Cardiac muscle cell (in vitro differentiated cells and primary cell): ENCODE data around the gene TNFAIP6. TPM values are rescaled to one million over a fixed set of nuclear protein-coding genes. Genes with fewer than 3 reads are reported as not detected.

Source experiments
- DNase-seq, 2 donors: peaks; one replicate each; pipeline versions ENCODE4 v3.0.0 to v3.0.0-alpha.2; 2010 to 2017; ENCODE audit warnings: low read depth in 1 of 2, low spot score in 1 of 2
- H3K27ac ChIP-seq: fragments of 200-600 bp; sonication (generic); 2 replicates; pipeline ENCODE4 v1.5.1; 2016
- H3K27me3 ChIP-seq: fragments of 200-600 bp; sonication (generic); 2 replicates; pipeline ENCODE4 v1.6.0; 2016; ENCODE audit warnings: control low read depth
- H3K36me3 ChIP-seq: fragments of 200-600 bp; sonication (generic); 2 replicates; pipeline ENCODE4 v1.5.1; 2016; ENCODE audit warnings: control low read depth
- H3K4me1 ChIP-seq: fragments of 200-600 bp; sonication (generic); 2 replicates; pipeline ENCODE4 v1.8.1; 2017; ENCODE audit warnings: low read depth, mild to moderate bottlenecking, mixed run types
- H3K4me3 ChIP-seq: fragments of 200-600 bp; sonication (generic); 2 replicates; pipeline ENCODE4 v1.5.1; 2016; ENCODE audit warnings: mild to moderate bottlenecking
- H3K9me3 ChIP-seq: fragments of 200-600 bp; sonication (generic); 2 replicates; pipeline ENCODE4 v1.5.1; 2017; ENCODE audit warnings: low read depth, mild to moderate bottlenecking, control low read depth
- polyA plus RNA-seq: library from polyadenylated mRNA; unstranded; fragments of >200 nt; fragmentation: Nextera tagmentation; extraction: Ambion mirVana; gene quantifications from 2 replicates; pipeline ENCODE4 v1.2.1, GENCODE V29; 2016
- total RNA-seq: library from RNA; depleted of rRNA; stranded (reverse); fragments of >200 nt; gene quantifications from 2 replicates; pipeline ENCODE4 v1.2.3, GENCODE V29; 2016
- TF ChIP-seq, protein P1 (sequence below): IDR thresholded peaks from 2 replicates; pipeline ENCODE4 v1.5.1; 2012; ENCODE audit warnings: low read depth, mild to moderate bottlenecking, low read length

Gene TNFAIP6
- total and polyA plus RNA-seq, 2 experiments from 2014 or later = not detected

- no peaks in the 10 kb centered on the region for H3K27me3 ChIP-seq
- no peaks in the 10 kb centered on the region for H3K4me1 ChIP-seq
- H3K36me3 ChIP-seq = peaks cover 49% of the 10 kb centered on the region
- DNase-seq = no peak
- H3K27ac ChIP-seq = no peak overlapping the region
- H3K4me3 ChIP-seq = no peak overlapping the region
- TF ChIP-seq, protein P1, sequence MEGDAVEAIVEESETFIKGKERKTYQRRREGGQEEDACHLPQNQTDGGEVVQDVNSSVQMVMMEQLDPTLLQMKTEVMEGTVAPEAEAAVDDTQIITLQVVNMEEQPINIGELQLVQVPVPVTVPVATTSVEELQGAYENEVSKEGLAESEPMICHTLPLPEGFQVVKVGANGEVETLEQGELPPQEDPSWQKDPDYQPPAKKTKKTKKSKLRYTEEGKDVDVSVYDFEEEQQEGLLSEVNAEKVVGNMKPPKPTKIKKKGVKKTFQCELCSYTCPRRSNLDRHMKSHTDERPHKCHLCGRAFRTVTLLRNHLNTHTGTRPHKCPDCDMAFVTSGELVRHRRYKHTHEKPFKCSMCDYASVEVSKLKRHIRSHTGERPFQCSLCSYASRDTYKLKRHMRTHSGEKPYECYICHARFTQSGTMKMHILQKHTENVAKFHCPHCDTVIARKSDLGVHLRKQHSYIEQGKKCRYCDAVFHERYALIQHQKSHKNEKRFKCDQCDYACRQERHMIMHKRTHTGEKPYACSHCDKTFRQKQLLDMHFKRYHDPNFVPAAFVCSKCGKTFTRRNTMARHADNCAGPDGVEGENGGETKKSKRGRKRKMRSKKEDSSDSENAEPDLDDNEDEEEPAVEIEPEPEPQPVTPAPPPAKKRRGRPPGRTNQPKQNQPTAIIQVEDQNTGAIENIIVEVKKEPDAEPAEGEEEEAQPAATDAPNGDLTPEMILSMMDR = no peak
- no peaks in the 10 kb centered on the region for H3K9me3 ChIP-seq
Measured at GRCh38 chr2:151422917-151423439, 65.6 kb downstream of the TNFAIP6 start.

DNA sequence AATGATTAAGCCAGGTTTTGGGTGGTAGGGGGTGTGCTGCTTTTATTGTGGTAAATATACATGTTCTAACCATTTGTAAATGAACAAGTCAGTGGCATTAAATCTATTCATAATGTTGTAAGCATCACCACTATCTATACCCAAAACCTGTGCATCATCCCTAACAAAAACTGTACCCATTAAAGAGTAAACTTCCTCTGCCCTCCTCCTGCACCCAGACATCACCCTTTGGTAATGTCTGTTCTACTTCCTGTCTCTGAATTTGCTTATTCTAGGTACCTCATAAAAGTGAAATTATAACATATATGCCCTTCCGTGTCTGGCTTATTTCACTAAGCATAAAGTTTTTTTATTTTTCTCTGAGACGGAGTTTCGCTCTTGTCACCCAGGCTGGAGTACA is 66.4 kb downstream of the TNFAIP6 start:
- no peak overlapping the region for H3K4me3 ChIP-seq
- H3K36me3 ChIP-seq = peaks cover 52% of the 10 kb centered on the region
- H3K27ac ChIP-seq = no peak overlapping the region
- TF ChIP-seq, protein P1 = no peak
- no peaks in the 10 kb centered on the region for H3K27me3 ChIP-seq
- H3K4me1 ChIP-seq = no peaks in the 10 kb centered on the region
- no peaks in the 10 kb centered on the region for H3K9me3 ChIP-seq
- no peak for DNase-seq

Other genes starting within 250 kb of the TNFAIP6 start
- gene RBM43, start 95.7 kb upstream of the TNFAIP6 start, total RNA-seq = 0.39 and 1.4 TPM in 2 replicates
- gene RBM43, start 95.7 kb upstream of the TNFAIP6 start, polyA plus RNA-seq = 0.10 and 1.4 TPM in 2 replicates
- 0.24 TPM in 1 of 2 replicates, not detected in the other for gene NMI, start 67.9 kb upstream of the TNFAIP6 start, total RNA-seq
- gene NMI, start 67.9 kb upstream of the TNFAIP6 start, polyA plus RNA-seq = 0.18 and 1.2 TPM in 2 replicates
- 17.0 and 24.9 TPM in 2 replicates for gene RIF1, start 52.3 kb downstream of the TNFAIP6 start, total RNA-seq
- gene RIF1, start 52.3 kb downstream of the TNFAIP6 start, polyA plus RNA-seq = 13.7 and 21.3 TPM in 2 replicates